Heart right ventricle (tissue), 16 donors: ENCODE data around the gene TRIM28. TPM values are rescaled to one million over a fixed set of nuclear protein-coding genes. Genes with fewer than 3 reads are reported as not detected.

Source experiments
- ATAC-seq, 8 donors: fragments of 200-7000 bp; cut with Tn5 transposase; one replicate each; pipeline ENCODE4 v1.9.1; 2020; ENCODE audit warnings: mild to moderate bottlenecking in 8 of 8, moderate library complexity in 8 of 8, moderate number of reproducible peaks in 1 of 8
- DNase-seq, 2 donors: peaks; one replicate each; pipeline ENCODE4 v3.0.0-alpha.2; 2020
- H3K27ac ChIP-seq, 10 donors: fragments of 200-600 bp; sonication (generic) in 2 of 10; one replicate each; pipeline versions ENCODE4 v1.5.0 to v1.8.0; 2020 to 2022; ENCODE audit warnings: mild to moderate bottlenecking in 3 of 10
- H3K27me3 ChIP-seq, 7 donors: fragments of 200-600 bp; one replicate each; pipeline ENCODE4 v1.8.0; 2021 to 2022; ENCODE audit warnings: mild to moderate bottlenecking in 2 of 7
- H3K36me3 ChIP-seq, 9 donors: fragments of 200-600 bp; sonication (generic) in 1 of 9; one replicate each; pipeline versions ENCODE4 v1.5.0 to v1.8.0; 2020 to 2022; ENCODE audit warnings: mild to moderate bottlenecking in 2 of 9
- H3K4me1 ChIP-seq, 9 donors: fragments of 200-600 bp; sonication (generic) in 1 of 9; one replicate each; pipeline versions ENCODE4 v1.5.0 to v1.8.0; 2020 to 2022; ENCODE audit warnings: mild to moderate bottlenecking in 4 of 9
- H3K4me3 ChIP-seq, 10 donors: fragments of 200-600 bp; sonication (generic) in 2 of 10; one replicate each; pipeline versions ENCODE4 v1.5.0 to v1.8.0; 2020 to 2022; ENCODE audit warnings: mild to moderate bottlenecking in 7 of 10, moderate library complexity in 2 of 10
- H3K9me3 ChIP-seq, 11 donors: fragments of 200-600 bp in 10 of 11; sonication (generic) in 2 of 11; one replicate each; pipeline versions ENCODE4 v1.5.0 to v1.8.0; 2013 to 2022; ENCODE audit warnings: mild to moderate bottlenecking in 2 of 11, control low read depth in 1 of 11, moderate library complexity in 1 of 11
- WGBS, 2 donors: extraction: QIAGEN DNeasy Blood & Tissue Kit; methylation state at CpG; one replicate each; pipeline ENCODE4 v1.1.7; 2013; ENCODE audit warnings: inconsistent platforms in 1 of 2; 5-methylcytosine and 5-hydroxymethylcytosine counted together
- intact Hi-C, 10 donors: fragments of 100-400 bp; cut with DNase I; formaldehyde crosslinking; loops; one replicate each; pipeline versions ENCODE4 v1.11.1 to v1.14.2; 2022
- polyA plus RNA-seq, 2 donors: library from polyadenylated mRNA; stranded (reverse); fragments of 200-250 nt; gene quantifications; one replicate each; pipeline ENCODE4 v1.2.3, GENCODE V29; 2013
- total RNA-seq, 10 donors: library from RNA; stranded (reverse); fragmentation: NEBNext Ultra II Directional in 3 of 10; extraction: Animal tissue kit (Norgen Biotek cat#: 25700) in 3 of 10; gene quantifications; one replicate each; pipeline versions ENCODE4 v1.2.1 to v1.2.4, GENCODE V29; 2021 to 2023
- TF ChIP-seq, protein P1 (sequence below), 9 donors: fragments of 200-600 bp; sonication (generic) in 2 of 9; IDR thresholded peaks; one replicate each; pipeline versions ENCODE4 v1.5.0 to v1.8.0; 2021 to 2022; ENCODE audit warnings: antibody characterized with exemption in 9 of 9, mild to moderate bottlenecking in 5 of 9, moderate library complexity in 1 of 9
- donor health status: Arrhythmogenic right ventricular cardiomyopathy.
- donor health status: ischemic (EF 13 %, LVEDD 7.1; RV severe dilation, severe dysfunction).
- donor health status: healthy with polysubstance abuse.
- donor health status: DM: no; HTN: yes; CAD: no.
- donor health status: DM: no; HTN: no; CAD: no.
- donor health status: ischemic (EF 25% LVEDD 6.9; RV normal size, moderate dysfunction).
- donor health status: ischemic (EF 25% LVEDD 5.7; RV mildly dilated, moderate dysfunction).
- donor health status: healthy.
- donor health status: DM: yes; HTN: yes; CAD: no.
- donor health status: Ischemic cardiomyopathy.
- donor health status: ischemic (EF 35%, LVEDD 5.7; RV mildly dilated, moderate dysfunction).
- donor health status: nonischemic (EF 11% LVEDD 7.7; RV severe dilation, severe dysfunction).
- donor health status: DM: yes; HTN: yes; CAD: no.
- donor health status: PGD.
- donor health status: ischemic (EF 29% LVEDD 5.4; RV normal size, mild dysfunction).
- donor health status: nonischemic (EF 23%, LVEDD 6.1; RV moderate dilation, normal function).

The TRIM28 gene
- total and polyA plus RNA-seq, 12 donors = 105 to 163 (median 142) TPM

DNA sequence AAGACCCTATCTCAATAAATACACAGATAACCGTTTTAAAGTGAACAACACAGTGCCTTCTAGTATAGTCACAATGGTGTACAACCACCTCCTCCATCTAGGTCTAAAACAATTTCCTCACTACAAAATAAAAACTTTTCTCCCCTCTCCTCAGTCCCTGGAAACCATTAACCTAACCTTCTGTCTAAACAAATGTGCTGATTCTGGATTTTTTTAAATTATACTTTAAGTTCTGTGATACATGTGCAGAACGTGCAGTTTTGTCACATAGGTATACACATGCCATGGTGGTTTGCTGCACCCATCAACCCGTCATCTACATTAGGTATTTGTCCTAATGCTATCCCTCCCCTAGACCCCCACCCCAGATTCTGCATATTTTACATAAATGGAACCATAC is 14.5 kb upstream of the TRIM28 start:
- intact Hi-C loops = no loop called here
- WGBS, 2 donors = 84 to 88% methylated on average over 3 of the region's 3 CpGs
- H3K4me3 ChIP-seq = no peak overlapping the region

GRCh38 chr19:58531034-58531840 is 12.6 kb upstream of the TRIM28 start:
- WGBS, 2 donors = 71 to 74% methylated on average over 10 of the region's 10 CpGs
- DNase-seq (no peak), ATAC-seq (no peak)
- Histone ChIP-seq H3K9me3 (no peaks in the 10 kb centered on the region), H3K4me1 (no peaks in the 10 kb centered on the region), H3K27me3 (peaks cover 0 to 5% (median 0%) of the 10 kb centered on the region in 7 donors), H3K36me3 (no peaks in the 10 kb centered on the region), H3K27ac (no peak overlapping the region), H3K4me3 (no peak overlapping the region)
- TF ChIP-seq, protein P1, sequence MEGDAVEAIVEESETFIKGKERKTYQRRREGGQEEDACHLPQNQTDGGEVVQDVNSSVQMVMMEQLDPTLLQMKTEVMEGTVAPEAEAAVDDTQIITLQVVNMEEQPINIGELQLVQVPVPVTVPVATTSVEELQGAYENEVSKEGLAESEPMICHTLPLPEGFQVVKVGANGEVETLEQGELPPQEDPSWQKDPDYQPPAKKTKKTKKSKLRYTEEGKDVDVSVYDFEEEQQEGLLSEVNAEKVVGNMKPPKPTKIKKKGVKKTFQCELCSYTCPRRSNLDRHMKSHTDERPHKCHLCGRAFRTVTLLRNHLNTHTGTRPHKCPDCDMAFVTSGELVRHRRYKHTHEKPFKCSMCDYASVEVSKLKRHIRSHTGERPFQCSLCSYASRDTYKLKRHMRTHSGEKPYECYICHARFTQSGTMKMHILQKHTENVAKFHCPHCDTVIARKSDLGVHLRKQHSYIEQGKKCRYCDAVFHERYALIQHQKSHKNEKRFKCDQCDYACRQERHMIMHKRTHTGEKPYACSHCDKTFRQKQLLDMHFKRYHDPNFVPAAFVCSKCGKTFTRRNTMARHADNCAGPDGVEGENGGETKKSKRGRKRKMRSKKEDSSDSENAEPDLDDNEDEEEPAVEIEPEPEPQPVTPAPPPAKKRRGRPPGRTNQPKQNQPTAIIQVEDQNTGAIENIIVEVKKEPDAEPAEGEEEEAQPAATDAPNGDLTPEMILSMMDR (IDR thresholded peaks at IDR 0.05) = no peak
- intact Hi-C loops = no loop called here

More for the DNA sequence above, 14.5 kb upstream of the TRIM28 start:
- Histone ChIP-seq H3K4me1 (no peaks in the 10 kb centered on the region), H3K9me3 (no peaks in the 10 kb centered on the region), H3K36me3 (no peaks in the 10 kb centered on the region), H3K27me3 (peaks cover 0 to 5% (median 0%) of the 10 kb centered on the region in 7 donors), H3K27ac (no peak overlapping the region)
- no peak for ATAC-seq
- DNase-seq = no peak
- TF ChIP-seq, protein P1 (IDR thresholded peaks at IDR 0.05) = no peak

GRCh38 chr19:58535857-58536256 is 8.0 kb upstream of the TRIM28 start:
- peaks cover 0 to 22% (median 17%) of the 10 kb centered on the region in 7 donors for H3K27me3 ChIP-seq
- no peaks in the 10 kb centered on the region for H3K36me3 ChIP-seq
- no peak for DNase-seq
- intact Hi-C loops = no loop called here
- no peak overlapping the region for H3K27ac ChIP-seq
- WGBS, 2 donors = 92 to 97% methylated on average over 3 of the region's 3 CpGs
- TF ChIP-seq, protein P1 (IDR thresholded peaks at IDR 0.05) = no peak
- H3K4me3 ChIP-seq = no peak overlapping the region
- no peak for ATAC-seq
- no peaks in the 10 kb centered on the region for H3K9me3 ChIP-seq
- peaks cover 0 to 11% (median 8%) of the 10 kb centered on the region in 9 donors for H3K4me1 ChIP-seq

GRCh38 chr19:58536852-58537798 is 6.7 kb upstream of the TRIM28 start:
- peaks cover 0 to 11% (median 8%) of the 10 kb centered on the region in 9 donors for H3K4me1 ChIP-seq
- no peak overlapping the region for H3K4me3 ChIP-seq
- peaks cover 0 to 22% (median 17%) of the 10 kb centered on the region in 7 donors for H3K27me3 ChIP-seq
- no peaks in the 10 kb centered on the region for H3K9me3 ChIP-seq
- WGBS, 2 donors = 88 to 90% methylated on average over 8 of the region's 8 CpGs
- DNase-seq = no peak
- intact Hi-C loops = no loop called here
- TF ChIP-seq, protein P1 (IDR thresholded peaks at IDR 0.05) = no peak
- peak in 2 of 8 donors; percentile 24 to 57 for ATAC-seq
- H3K36me3 ChIP-seq = no peaks in the 10 kb centered on the region
- no peak overlapping the region for H3K27ac ChIP-seq
